Placental pericyte (primary cell): ENCODE results near the gene IQCN. TPM values are rescaled to one million over a fixed set of nuclear protein-coding genes. Genes with fewer than 3 reads are reported as not detected.

Experiments used
- small RNA-seq: library from RNA; depleted of rRNA; stranded (forward); fragments of <200 nt; gene quantifications from one replicate; pipeline ENCODE3, GENCODE V24; 2012; ENCODE audit warnings: low replicate concordance
- total RNA-seq: library from RNA; depleted of rRNA; stranded (reverse); fragments of >200 nt; gene quantifications from 2 replicates; pipeline ENCODE4 v1.2.3, GENCODE V29; 2012

IQCN gene
- total RNA-seq = 0.57 and 1.1 TPM in 2 replicates

GRCh38 chr19:18274219-18274780 is at the start of gene IQCN:
Gene IQCN, minus strand, starts transcription at chr19:18274452. Its CDS starts 4,974 bp downstream, at chr19:18269478.

GRCh38 chr19:18322759-18323460 is 48.7 kb upstream of the IQCN start, which contains the start of gene LSM4:
Gene LSM4, minus strand, starts transcription at chr19:18323076. Its CDS starts 56 bp downstream, at chr19:18323020.

GRCh38 chr19:18281082-18282020 is 7.1 kb upstream of the IQCN start, which contains the start of gene JUND:
Gene JUND, minus strand, starts transcription at chr19:18281622. Its CDS starts 138 bp downstream, at chr19:18281484.

GRCh38 chr19:18225702-18226468 is 48.4 kb downstream of the IQCN start, which contains the start of gene PDE4C:
Gene PDE4C, minus strand, starts transcription at chr19:18226438. Its CDS starts 23 bp downstream, at chr19:18226415.

Small RNA genes lying within 50 kb of the gene (small RNA-seq; reads per million reads assigned to genes)
- 0.20 reads per million for gene MIR3188
- gene RPL39P38 = not detected

Other genes with a start within 250 kb of the IQCN start
- gene IL12RB1, start 187.5 kb downstream of the IQCN start, total RNA-seq = 0.43 and 0.88 TPM in 2 replicates
- gene MAST3, start 176.7 kb downstream of the IQCN start, total RNA-seq = 3.0 and 3.1 TPM in 2 replicates
- gene PIK3R2, start 121.3 kb downstream of the IQCN start, total RNA-seq = 23.2 and 47.7 TPM in 2 replicates
- 23.9 and 24.3 TPM in 2 replicates for gene IFI30, start 100.6 kb downstream of the IQCN start, total RNA-seq
- 21.3 and 42.0 TPM in 2 replicates for gene MPV17L2, start 81.2 kb downstream of the IQCN start, total RNA-seq
- gene RAB3A, start 70.4 kb downstream of the IQCN start, total RNA-seq = 2.0 and 3.1 TPM in 2 replicates
- gene PDE4C, start 48.0 kb downstream of the IQCN start, total RNA-seq = 0.29 and 1.3 TPM in 2 replicates
- 120 and 186 TPM in 2 replicates for gene JUND, start 7.2 kb upstream of the IQCN start, total RNA-seq
- 88.8 and 171 TPM in 2 replicates for gene LSM4, start 48.6 kb upstream of the IQCN start, total RNA-seq
- gene PGPEP1, start 66.1 kb upstream of the IQCN start, total RNA-seq = 40.8 and 45.5 TPM in 2 replicates
- 98.2 and 1,056 TPM in 2 replicates for gene GDF15, start 111.7 kb upstream of the IQCN start, total RNA-seq
- 0.14 and 0.44 TPM in 2 replicates for gene LRRC25, start 123.2 kb upstream of the IQCN start, total RNA-seq
- 65.7 and 128 TPM in 2 replicates for gene SSBP4, start 144.9 kb upstream of the IQCN start, total RNA-seq
- gene ISYNA1, start 163.7 kb upstream of the IQCN start, total RNA-seq = 24.9 and 56.5 TPM in 2 replicates
- gene ELL, start 247.6 kb upstream of the IQCN start, total RNA-seq = 23.9 and 27.6 TPM in 2 replicates